C4-2B (cell line): Measurements from ENCODE around the gene DNAH7.
"Not testable (repeated sequence)": the region's sequence is repeated elsewhere in the genome, so short reads cannot be mapped to it uniquely, and the experiment has no call there.

Source experiments
- H3K27ac ChIP-seq: fragments of 450-650 bp; 2 replicates; pipeline ENCODE4 v1.5.1; 2017
- ZFX ChIP-seq: fragments of 450-650 bp; IDR thresholded peaks from 2 replicates; pipeline ENCODE4 v1.6.1; 2017
- TF ChIP-seq, protein P1 (sequence below): fragments of 450-650 bp; conservative IDR thresholded peaks from 2 replicates; pipeline ENCODE4 v1.5.1; 2017; ENCODE audit warnings: mild to moderate bottlenecking

The DNAH7 gene

DNA sequence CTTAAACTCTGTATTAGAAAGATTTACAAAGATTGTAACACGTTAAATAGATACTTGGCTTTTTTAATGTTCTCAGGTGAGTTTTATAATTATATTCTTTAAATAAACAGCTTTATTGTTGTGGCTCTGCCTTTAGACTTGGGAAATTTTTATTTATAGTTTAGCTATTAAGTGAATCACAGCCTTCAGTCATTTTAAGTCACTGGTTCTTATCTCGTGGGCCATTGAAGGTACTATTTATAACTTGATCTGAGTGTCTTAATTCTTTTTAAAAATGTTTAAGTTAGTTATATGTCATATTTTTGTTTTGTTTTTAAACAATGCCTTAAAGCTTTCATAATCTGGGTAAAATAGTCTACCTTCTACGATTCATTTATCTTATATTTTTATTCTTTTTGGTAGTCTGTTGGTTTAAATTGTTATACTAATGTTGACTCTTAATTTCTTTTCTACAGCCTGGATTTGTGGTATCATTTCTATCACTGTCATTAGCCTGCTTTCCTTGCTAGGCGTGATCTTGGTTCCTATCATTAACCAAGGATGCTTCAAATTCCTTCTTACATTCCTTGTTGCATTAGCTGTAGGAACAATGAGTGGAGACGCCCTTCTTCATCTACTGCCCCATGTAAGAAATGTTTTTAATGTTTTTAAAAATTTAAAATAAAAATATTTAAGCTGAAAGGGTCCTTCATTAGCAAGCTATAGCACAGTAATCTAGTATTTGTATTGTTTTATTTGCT lies 362.3 kb downstream of the DNAH7 start:
- no peak overlapping the region for H3K27ac ChIP-seq
- TF ChIP-seq, protein P1, sequence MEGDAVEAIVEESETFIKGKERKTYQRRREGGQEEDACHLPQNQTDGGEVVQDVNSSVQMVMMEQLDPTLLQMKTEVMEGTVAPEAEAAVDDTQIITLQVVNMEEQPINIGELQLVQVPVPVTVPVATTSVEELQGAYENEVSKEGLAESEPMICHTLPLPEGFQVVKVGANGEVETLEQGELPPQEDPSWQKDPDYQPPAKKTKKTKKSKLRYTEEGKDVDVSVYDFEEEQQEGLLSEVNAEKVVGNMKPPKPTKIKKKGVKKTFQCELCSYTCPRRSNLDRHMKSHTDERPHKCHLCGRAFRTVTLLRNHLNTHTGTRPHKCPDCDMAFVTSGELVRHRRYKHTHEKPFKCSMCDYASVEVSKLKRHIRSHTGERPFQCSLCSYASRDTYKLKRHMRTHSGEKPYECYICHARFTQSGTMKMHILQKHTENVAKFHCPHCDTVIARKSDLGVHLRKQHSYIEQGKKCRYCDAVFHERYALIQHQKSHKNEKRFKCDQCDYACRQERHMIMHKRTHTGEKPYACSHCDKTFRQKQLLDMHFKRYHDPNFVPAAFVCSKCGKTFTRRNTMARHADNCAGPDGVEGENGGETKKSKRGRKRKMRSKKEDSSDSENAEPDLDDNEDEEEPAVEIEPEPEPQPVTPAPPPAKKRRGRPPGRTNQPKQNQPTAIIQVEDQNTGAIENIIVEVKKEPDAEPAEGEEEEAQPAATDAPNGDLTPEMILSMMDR, result no peak
- TF ChIP-seq ZFX, result no peak

DNA sequence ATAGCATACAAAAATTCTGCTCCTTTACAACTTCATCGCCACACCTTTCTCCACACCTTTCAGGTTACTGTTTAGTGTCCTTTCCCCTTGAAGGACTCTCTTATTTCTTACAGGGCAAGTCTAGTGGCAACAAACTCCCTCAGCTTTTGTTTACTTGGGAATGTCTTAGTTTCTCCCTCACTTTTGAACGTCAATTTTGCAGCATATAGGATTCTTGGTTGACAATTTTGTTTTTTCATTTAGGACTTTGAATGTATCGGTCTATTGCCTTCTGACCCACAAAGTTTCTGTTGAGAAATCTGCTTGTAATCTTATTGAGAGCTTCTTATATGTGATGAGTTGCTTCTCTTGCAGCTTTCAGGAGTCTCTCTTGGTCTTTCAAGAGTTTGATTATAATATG lies 368.2 kb downstream of the DNAH7 start:
- no peak overlapping the region for H3K27ac ChIP-seq
- TF ChIP-seq, protein P1, result no peak
- TF ChIP-seq ZFX, result no peak

DNA sequence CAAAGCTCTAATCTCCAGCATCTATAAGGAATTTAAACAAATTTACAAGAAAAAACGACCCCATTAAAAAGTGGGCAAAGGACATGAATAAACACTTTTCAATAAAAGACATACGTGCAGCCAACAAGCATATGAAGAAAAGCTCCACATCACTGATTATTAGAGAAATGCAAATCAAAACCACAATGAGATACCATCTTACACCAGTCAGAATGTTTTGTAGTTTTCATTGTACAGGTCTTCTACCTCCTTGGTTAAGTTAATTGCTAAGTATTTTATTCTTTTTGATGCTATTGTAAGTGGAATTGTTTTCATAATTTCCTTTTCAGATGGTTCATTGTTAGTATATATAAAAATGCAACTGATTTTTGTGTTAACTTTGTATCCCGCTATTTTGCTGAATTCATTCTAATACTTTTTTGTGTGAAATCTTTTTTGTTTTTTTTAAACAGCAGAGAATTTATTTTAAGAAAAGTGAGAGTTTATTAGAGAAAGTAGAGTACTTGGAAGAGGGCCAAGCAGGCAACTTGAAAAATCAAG lies 370.9 kb downstream of the DNAH7 start:
- no peak overlapping the region for H3K27ac ChIP-seq
- TF ChIP-seq, protein P1, result no peak
- TF ChIP-seq ZFX, result no peak

DNA sequence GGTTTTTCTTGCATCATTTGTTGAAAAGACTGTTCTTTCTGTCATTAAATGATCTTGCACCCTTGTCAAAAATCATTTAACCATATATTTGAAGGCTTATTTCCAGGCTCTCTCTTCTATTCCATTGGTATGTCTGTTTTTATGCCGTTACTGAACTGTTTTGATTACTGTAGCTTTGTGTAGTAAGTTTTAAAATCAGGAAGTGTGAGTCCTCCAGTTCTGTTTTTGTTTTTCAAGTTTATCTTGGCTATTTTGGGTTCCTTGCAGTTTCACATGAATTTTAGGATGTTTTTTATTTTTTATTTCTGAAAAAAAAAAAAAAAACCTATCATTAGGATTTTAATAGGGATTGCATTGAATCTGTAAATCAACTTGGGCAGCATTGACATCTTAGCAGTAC lies 372.6 kb downstream of the DNAH7 start:
- no peak for TF ChIP-seq ZFX
- TF ChIP-seq, protein P1, result no peak
- H3K27ac ChIP-seq, result no peak overlapping the region

DNA sequence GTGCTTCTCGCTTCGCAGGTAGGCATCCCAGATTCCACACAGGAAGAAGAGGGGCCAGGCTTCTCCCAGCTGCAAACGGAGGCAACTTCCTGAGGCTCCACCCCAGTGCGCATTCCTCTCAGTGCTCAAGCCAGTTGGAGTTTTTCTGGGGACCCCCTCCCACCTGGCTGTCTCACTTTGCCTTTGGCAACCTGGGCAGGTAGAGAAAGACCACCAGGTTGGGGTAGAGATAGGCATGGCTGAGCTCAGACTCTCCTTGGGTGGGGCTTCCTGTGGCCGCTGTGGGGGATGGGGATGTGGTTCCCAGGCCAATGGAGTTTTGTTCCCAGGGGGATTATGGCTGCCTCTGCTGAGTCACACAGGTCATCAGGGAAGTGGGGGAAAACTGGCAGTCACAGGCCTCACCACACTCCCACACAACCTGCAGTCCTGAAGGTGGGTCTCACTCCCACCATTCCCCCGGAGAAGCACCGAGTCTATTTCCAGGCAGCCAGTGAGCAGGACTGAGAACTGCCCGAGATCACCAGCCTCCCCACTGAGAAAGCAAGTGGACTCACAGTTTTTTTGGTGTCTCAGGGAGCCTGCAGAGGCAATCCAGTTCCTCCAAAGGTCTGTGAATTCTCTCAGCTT lies 373.5 kb downstream of the DNAH7 start:
- TF ChIP-seq, protein P1, result no peak
- no peak for TF ChIP-seq ZFX
- no peak overlapping the region for H3K27ac ChIP-seq

DNA sequence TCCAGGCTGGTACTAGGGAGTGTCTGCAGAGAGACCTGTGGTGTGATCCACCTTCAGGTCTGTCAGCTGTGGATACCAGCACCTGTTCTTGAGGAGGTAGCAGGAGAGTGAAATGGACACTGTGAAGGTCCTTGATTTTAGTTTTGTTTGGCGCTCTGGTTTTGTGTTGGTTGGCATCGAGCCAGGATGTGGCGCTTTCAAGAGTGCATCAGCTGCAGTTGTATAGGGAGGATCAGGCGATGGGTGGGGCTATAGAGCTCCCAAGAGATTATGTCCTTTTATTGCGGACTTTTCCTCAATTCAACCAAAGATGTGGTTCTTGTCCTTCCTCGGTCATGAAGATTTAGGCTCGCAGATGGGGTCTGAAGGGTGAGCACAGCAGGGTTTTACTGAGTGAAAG lies 374.1 kb downstream of the DNAH7 start:
- TF ChIP-seq, protein P1, result no peak
- TF ChIP-seq ZFX, result no peak
- no peak overlapping the region for H3K27ac ChIP-seq

DNA sequence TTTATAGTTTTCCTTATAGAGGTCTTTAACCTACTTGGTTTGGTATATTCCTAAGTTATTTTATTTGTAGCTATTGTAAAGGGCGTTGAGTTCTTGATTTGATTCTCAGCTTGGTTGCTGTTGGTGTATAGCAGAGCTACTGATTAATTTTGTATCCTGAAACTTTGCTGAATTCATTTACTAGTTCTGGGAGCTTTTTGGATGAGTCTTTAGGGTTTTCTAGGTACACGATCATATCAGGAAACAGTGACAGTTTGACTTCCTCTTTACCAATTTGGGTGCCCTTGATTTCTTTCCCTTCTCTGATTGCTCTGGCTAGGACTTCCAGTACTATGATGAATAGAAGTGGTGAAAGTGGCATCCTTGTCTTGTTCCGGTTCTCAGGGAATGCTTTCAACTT lies 376.1 kb downstream of the DNAH7 start:
- not testable (repeated sequence) for H3K27ac ChIP-seq
